NCI-H345 (cell line): ENCODE measurements around the gene YPEL2.
"Not testable (repeated sequence)": the region's sequence is repeated elsewhere in the genome, so short reads cannot be mapped to it uniquely, and the experiment has no call there.

ENCODE experiments used
- DNase-seq: peaks from one replicate; lab custom pipeline; 2025; lab: John Stamatoyannopoulos, UW

The YPEL2 gene

GRCh38 chr17:59406808-59407381, 75.4 kb downstream of the YPEL2 start:
- no peak for DNase-seq

- no peak for DNase-seq
Observed at GRCh38 chr17:59409336-59410048, 78.0 kb downstream of the YPEL2 start.

- no peak for DNase-seq
Observed at GRCh38 chr17:59410049-59410437, 78.6 kb downstream of the YPEL2 start.

GRCh38 chr17:59412431-59412830, 81.0 kb downstream of the YPEL2 start:
- not testable (repeated sequence) for DNase-seq

GRCh38 chr17:59413014-59413766, 81.7 kb downstream of the YPEL2 start:
- no peak for DNase-seq

- no peak for DNase-seq
Observed at GRCh38 chr17:59415397-59415796, 83.9 kb downstream of the YPEL2 start.

GRCh38 chr17:59416184-59416583, 84.7 kb downstream of the YPEL2 start:
- no peak for DNase-seq

- DNase-seq = no peak
Observed at GRCh38 chr17:59417452-59417851, 86.0 kb downstream of the YPEL2 start.

GRCh38 chr17:59418732-59419166, 87.3 kb downstream of the YPEL2 start:
- DNase-seq = no peak

GRCh38 chr17:59420901-59421300, 89.4 kb downstream of the YPEL2 start:
- no peak for DNase-seq

- no peak for DNase-seq
Observed at GRCh38 chr17:59421722-59422121, 90.3 kb downstream of the YPEL2 start.

- no peak for DNase-seq
Observed at GRCh38 chr17:59423137-59423724, 91.8 kb downstream of the YPEL2 start.

- no peak for DNase-seq
Observed at GRCh38 chr17:59423903-59424302, 92.4 kb downstream of the YPEL2 start.

GRCh38 chr17:59424331-59424730, 92.9 kb downstream of the YPEL2 start:
- no peak for DNase-seq

- no peak for DNase-seq
Observed at GRCh38 chr17:59425085-59425931, 93.9 kb downstream of the YPEL2 start.

- DNase-seq = no peak
Observed at GRCh38 chr17:59426031-59426430, 94.6 kb downstream of the YPEL2 start.

- DNase-seq = no peak
Observed at GRCh38 chr17:59427425-59427921, 96.0 kb downstream of the YPEL2 start.

- no peak for DNase-seq
Observed at GRCh38 chr17:59427996-59428395, 96.5 kb downstream of the YPEL2 start.

GRCh38 chr17:59428916-59429485, 97.5 kb downstream of the YPEL2 start:
- DNase-seq = no peak

GRCh38 chr17:59431601-59432000, 100.1 kb downstream of the YPEL2 start:
- no peak for DNase-seq

- DNase-seq = peak; percentile 28
Observed at GRCh38 chr17:59432657-59433056, 101.2 kb downstream of the YPEL2 start.
